ENCODE results near the gene YTHDF1. TPM values are rescaled to one million over a fixed set of nuclear protein-coding genes. Genes with fewer than 3 reads are reported as not detected.

Gene YTHDF1
- total and polyA plus RNA-seq, 2 donors (not counting 1 experiment from before 2014, with no cell fraction given) = 16.3 to 25.9 TPM

DNA sequence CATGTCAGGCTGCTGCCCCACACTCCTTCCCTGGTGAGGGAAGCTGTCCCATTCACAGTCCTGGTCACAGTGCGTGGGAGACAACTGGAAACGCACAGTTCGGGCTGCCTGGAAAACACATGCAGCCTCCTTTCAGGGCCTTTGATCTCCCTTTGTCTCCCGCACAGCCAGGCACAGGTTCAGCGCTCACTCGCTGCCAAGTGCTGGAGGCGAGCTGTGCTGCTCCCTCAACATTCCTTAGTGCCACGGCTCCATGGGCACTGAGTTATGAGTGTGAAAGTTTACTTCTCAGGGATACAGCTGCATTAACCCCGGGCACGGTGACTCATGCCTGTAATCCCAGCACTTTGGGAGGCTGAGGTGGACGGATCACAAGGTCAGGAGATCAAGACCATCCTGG lies 9.1 kb downstream of the YTHDF1 start:
- peak in 1 of 2 donors; percentile 58 for DNase-seq (ENCODE audit: low read depth in 2 of 2)
- Histone ChIP-seq H3K9me3 (ENCODE audit: control insufficient read depth, insufficient read depth, low read depth, low read length) (no peaks in the 10 kb centered on the region), H2AFZ (ENCODE audit: low read length) (no peak overlapping the region), H3K4me1 (ENCODE audit: control insufficient read depth, extremely low read depth, insufficient read depth, low read length) (no peaks in the 10 kb centered on the region), H3K9ac (ENCODE audit: insufficient read depth, low read length) (no peak overlapping the region), H3K4me2 (ENCODE audit: extremely low read depth, insufficient read depth, low read length) (no peak overlapping the region), H3K27me3 (ENCODE audit: control insufficient read depth, insufficient read depth, low read length) (no peaks in the 10 kb centered on the region), H3K36me3 (ENCODE audit: control insufficient read depth, insufficient read depth, low read length) (peaks cover 27% of the 10 kb centered on the region), H3K4me3 (replicated peaks in 1 of 4; ENCODE audit: control extremely low read depth in 1 of 4, insufficient read depth in 1 of 4, low read depth in 3 of 4, low read length in 4 of 4) (no peak overlapping the region), H4K20me1 (ENCODE audit: control insufficient read depth, extremely low read depth, insufficient read depth, low read length) (no peaks in the 10 kb centered on the region), H3K27ac (ENCODE audit: insufficient read depth, low read length) (no peak overlapping the region), H3K79me2 (ENCODE audit: control insufficient read depth, insufficient read depth, low read length) (peaks cover 51% of the 10 kb centered on the region)
- TF ChIP-seq, protein P1, sequence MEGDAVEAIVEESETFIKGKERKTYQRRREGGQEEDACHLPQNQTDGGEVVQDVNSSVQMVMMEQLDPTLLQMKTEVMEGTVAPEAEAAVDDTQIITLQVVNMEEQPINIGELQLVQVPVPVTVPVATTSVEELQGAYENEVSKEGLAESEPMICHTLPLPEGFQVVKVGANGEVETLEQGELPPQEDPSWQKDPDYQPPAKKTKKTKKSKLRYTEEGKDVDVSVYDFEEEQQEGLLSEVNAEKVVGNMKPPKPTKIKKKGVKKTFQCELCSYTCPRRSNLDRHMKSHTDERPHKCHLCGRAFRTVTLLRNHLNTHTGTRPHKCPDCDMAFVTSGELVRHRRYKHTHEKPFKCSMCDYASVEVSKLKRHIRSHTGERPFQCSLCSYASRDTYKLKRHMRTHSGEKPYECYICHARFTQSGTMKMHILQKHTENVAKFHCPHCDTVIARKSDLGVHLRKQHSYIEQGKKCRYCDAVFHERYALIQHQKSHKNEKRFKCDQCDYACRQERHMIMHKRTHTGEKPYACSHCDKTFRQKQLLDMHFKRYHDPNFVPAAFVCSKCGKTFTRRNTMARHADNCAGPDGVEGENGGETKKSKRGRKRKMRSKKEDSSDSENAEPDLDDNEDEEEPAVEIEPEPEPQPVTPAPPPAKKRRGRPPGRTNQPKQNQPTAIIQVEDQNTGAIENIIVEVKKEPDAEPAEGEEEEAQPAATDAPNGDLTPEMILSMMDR (conservative IDR thresholded peaks at IDR 0.05 in 1 of 2, IDR thresholded peaks at IDR 0.05 in 1 of 2; ENCODE audit: low read depth in 1 of 2, low read length in 2 of 2) = no peak
- no peak for TF ChIP-seq EZH2 (IDR thresholded peaks at IDR 0.05; ENCODE audit: low read length, missing control alignments)

DNA sequence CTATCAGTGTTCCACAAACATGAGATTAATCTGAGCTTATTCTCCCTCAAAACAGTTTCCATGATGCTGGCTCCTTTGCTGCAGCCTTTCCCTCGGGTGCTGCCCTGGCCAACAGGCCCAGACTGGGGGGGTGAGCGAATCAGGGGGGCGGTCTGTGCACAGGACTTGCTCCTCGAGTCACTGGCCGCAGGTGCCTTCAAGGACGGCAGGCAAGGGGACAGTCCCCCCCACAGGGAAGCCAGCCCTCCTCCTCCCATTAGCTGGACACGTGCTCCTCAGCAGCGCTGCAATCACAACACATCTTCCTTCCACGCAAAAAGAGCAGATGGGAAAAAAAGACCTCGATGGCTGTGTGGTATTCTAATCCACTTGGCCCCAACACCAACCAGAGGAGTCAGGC lies 10.0 kb downstream of the YTHDF1 start:
- Histone ChIP-seq H3K36me3 (ENCODE audit: control insufficient read depth, insufficient read depth, low read length) (peaks cover 27% of the 10 kb centered on the region), H3K79me2 (ENCODE audit: control insufficient read depth, insufficient read depth, low read length) (peaks cover 48% of the 10 kb centered on the region), H4K20me1 (ENCODE audit: control insufficient read depth, extremely low read depth, insufficient read depth, low read length) (no peaks in the 10 kb centered on the region), H3K9me3 (ENCODE audit: control insufficient read depth, insufficient read depth, low read depth, low read length) (no peaks in the 10 kb centered on the region), H3K27ac (ENCODE audit: insufficient read depth, low read length) (no peak overlapping the region), H3K4me3 (replicated peaks in 1 of 4; ENCODE audit: control extremely low read depth in 1 of 4, insufficient read depth in 1 of 4, low read depth in 3 of 4, low read length in 4 of 4) (no peak overlapping the region), H3K4me2 (ENCODE audit: extremely low read depth, insufficient read depth, low read length) (no peak overlapping the region), H2AFZ (ENCODE audit: low read length) (no peak overlapping the region), H3K4me1 (ENCODE audit: control insufficient read depth, extremely low read depth, insufficient read depth, low read length) (no peaks in the 10 kb centered on the region), H3K27me3 (ENCODE audit: control insufficient read depth, insufficient read depth, low read length) (no peaks in the 10 kb centered on the region), H3K9ac (ENCODE audit: insufficient read depth, low read length) (no peak overlapping the region)
- DNase-seq (ENCODE audit: low read depth in 2 of 2) = no peak
- TF ChIP-seq, protein P1 (conservative IDR thresholded peaks at IDR 0.05 in 1 of 2, IDR thresholded peaks at IDR 0.05 in 1 of 2; ENCODE audit: low read depth in 1 of 2, low read length in 2 of 2) = no peak
- no peak for TF ChIP-seq EZH2 (IDR thresholded peaks at IDR 0.05; ENCODE audit: low read length, missing control alignments)

DNA sequence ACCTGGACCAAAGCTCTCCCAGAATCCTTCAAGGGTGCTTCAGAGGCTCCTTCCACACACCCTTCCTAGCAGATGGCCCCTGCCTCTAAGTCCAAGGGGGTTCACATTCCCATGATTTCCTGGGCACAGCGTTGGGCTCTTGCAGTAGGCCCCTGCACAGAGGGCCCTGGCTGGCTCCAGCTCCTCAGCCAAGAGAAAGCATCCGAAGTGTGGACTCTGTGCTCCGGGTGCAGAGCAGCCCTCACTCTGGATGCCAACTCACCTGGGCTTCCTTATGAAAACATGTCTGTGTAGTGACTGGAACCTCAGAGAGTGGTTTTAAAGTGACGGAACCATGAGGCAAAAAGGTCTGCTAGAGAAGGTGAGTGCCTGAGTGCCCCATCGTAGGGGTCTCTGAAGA lies 11.6 kb downstream of the YTHDF1 start:
- no peak for DNase-seq (ENCODE audit: low read depth in 2 of 2)
- H3K9me3 ChIP-seq (ENCODE audit: control insufficient read depth, insufficient read depth, low read depth, low read length) = no peaks in the 10 kb centered on the region
- H4K20me1 ChIP-seq (ENCODE audit: control insufficient read depth, extremely low read depth, insufficient read depth, low read length) = no peaks in the 10 kb centered on the region

More for the DNA sequence above, 11.6 kb downstream of the YTHDF1 start:
- Histone ChIP-seq H3K36me3 (ENCODE audit: control insufficient read depth, insufficient read depth, low read length) (peaks cover 27% of the 10 kb centered on the region), H3K9ac (ENCODE audit: insufficient read depth, low read length) (no peak overlapping the region), H3K4me2 (ENCODE audit: extremely low read depth, insufficient read depth, low read length) (no peak overlapping the region), H3K79me2 (ENCODE audit: control insufficient read depth, insufficient read depth, low read length) (peaks cover 49% of the 10 kb centered on the region), H2AFZ (ENCODE audit: low read length) (no peak overlapping the region), H3K27me3 (ENCODE audit: control insufficient read depth, insufficient read depth, low read length) (no peaks in the 10 kb centered on the region), H3K4me3 (replicated peaks in 1 of 4; ENCODE audit: control extremely low read depth in 1 of 4, insufficient read depth in 1 of 4, low read depth in 3 of 4, low read length in 4 of 4) (no peak overlapping the region), H3K27ac (ENCODE audit: insufficient read depth, low read length) (no peak overlapping the region), H3K4me1 (ENCODE audit: control insufficient read depth, extremely low read depth, insufficient read depth, low read length) (no peaks in the 10 kb centered on the region)
- no peak for TF ChIP-seq EZH2 (IDR thresholded peaks at IDR 0.05; ENCODE audit: low read length, missing control alignments)
- TF ChIP-seq, protein P1 (conservative IDR thresholded peaks at IDR 0.05 in 1 of 2, IDR thresholded peaks at IDR 0.05 in 1 of 2; ENCODE audit: low read depth in 1 of 2, low read length in 2 of 2) = no peak

Data from fibroblast of lung (primary cell).